ENCODE results near the gene CCDC81. TPM values are rescaled to one million over a fixed set of nuclear protein-coding genes. Genes with fewer than 3 reads are reported as not detected.

Gene CCDC81
- total RNA-seq (0.26 and 0.66 TPM in 2 replicates), polyA plus RNA-seq (0.76 and 7.0 TPM in 2 replicates), polyA minus RNA-seq (ENCODE audit: low replicate concordance) (not detected in 2 replicates)
- 0.51 and 4.0 TPM in 2 replicates for polyA plus RNA-seq (2012)

DNA sequence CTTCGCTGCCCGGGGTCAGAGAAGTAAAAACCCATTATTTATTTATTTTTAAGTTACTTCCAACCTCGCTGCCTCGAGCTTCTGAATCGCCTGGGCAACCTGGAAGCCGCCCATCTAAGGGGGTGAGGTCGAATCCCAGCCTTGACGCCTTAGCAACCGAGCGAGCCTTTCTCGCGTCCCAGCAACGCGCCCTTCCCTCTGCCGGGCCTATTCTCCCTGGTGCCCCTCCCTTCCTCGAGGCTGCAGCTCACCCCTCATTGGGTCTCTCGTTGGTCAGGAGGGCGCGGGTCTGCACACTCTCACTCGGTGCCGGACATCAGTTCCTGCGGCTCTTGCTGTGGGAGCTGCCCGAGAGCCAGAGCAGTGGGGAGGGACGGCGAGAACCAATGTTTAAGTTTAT, at the start of gene CCDC81:
CCDC81 (plus strand) TSS at position 302 of the 400 bp plus-strand sequence. CDS start 277 bp downstream, outside the sequence.
- Histone ChIP-seq H3K36me3 (ENCODE audit: control insufficient read depth, insufficient read depth, low read length) (no peaks in the 10 kb centered on the region), H3K9ac (ENCODE audit: insufficient read depth, low read length) (no peak within 1 kb of the TSS), H3K4me3 (replicated peaks in 1 of 4; ENCODE audit: control extremely low read depth in 1 of 4, insufficient read depth in 1 of 4, low read depth in 3 of 4, low read length in 4 of 4) (peak within 1 kb of the TSS in 2 of 4 experiments; percentile 24 to 38), H3K4me1 (ENCODE audit: control insufficient read depth, extremely low read depth, insufficient read depth, low read length) (no peaks in the 10 kb centered on the region), H3K4me2 (ENCODE audit: extremely low read depth, insufficient read depth, low read length) (peak within 1 kb of the TSS; percentile 36), H4K20me1 (ENCODE audit: control insufficient read depth, extremely low read depth, insufficient read depth, low read length) (no peaks in the 10 kb centered on the region), H2AFZ (ENCODE audit: low read length) (peak within 1 kb of the TSS; percentile 48), H3K79me2 (ENCODE audit: control insufficient read depth, insufficient read depth, low read length) (no peaks in the 10 kb centered on the region), H3K27me3 (ENCODE audit: control insufficient read depth, insufficient read depth, low read length) (no peaks in the 10 kb centered on the region), H3K9me3 (ENCODE audit: control insufficient read depth, insufficient read depth, low read depth, low read length) (no peaks in the 10 kb centered on the region), H3K27ac (ENCODE audit: insufficient read depth, low read length) (no peak within 1 kb of the TSS)
- peak; percentile 12 to 47 for DNase-seq (ENCODE audit: low read depth in 2 of 2)
- no peak for TF ChIP-seq CTCF (conservative IDR thresholded peaks at IDR 0.05 in 1 of 2, IDR thresholded peaks at IDR 0.05 in 1 of 2; ENCODE audit: low read depth in 1 of 2, low read length in 2 of 2)
- no peak for TF ChIP-seq EZH2 (IDR thresholded peaks at IDR 0.05; ENCODE audit: low read length, missing control alignments)

GRCh38 chr11:86335131-86335767, 39.4 kb upstream of the CCDC81 start:
- H3K27me3 ChIP-seq (ENCODE audit: control insufficient read depth, insufficient read depth, low read length) = no peaks in the 10 kb centered on the region
- H3K4me3 ChIP-seq (replicated peaks in 1 of 4; ENCODE audit: control extremely low read depth in 1 of 4, insufficient read depth in 1 of 4, low read depth in 3 of 4, low read length in 4 of 4) = no peak overlapping the region
- H3K79me2 ChIP-seq (ENCODE audit: control insufficient read depth, insufficient read depth, low read length) = no peaks in the 10 kb centered on the region
- no peaks in the 10 kb centered on the region for H4K20me1 ChIP-seq (ENCODE audit: control insufficient read depth, extremely low read depth, insufficient read depth, low read length)
- TF ChIP-seq CTCF (conservative IDR thresholded peaks at IDR 0.05 in 1 of 2, IDR thresholded peaks at IDR 0.05 in 1 of 2; ENCODE audit: low read depth in 1 of 2, low read length in 2 of 2) = no peak
- no peak for TF ChIP-seq EZH2 (IDR thresholded peaks at IDR 0.05; ENCODE audit: low read length, missing control alignments)
- no peaks in the 10 kb centered on the region for H3K4me1 ChIP-seq (ENCODE audit: control insufficient read depth, extremely low read depth, insufficient read depth, low read length)
- H3K36me3 ChIP-seq (ENCODE audit: control insufficient read depth, insufficient read depth, low read length) = no peaks in the 10 kb centered on the region
- no peak overlapping the region for H3K9ac ChIP-seq (ENCODE audit: insufficient read depth, low read length)
- DNase-seq (ENCODE audit: low read depth in 2 of 2) = no peak
- H3K9me3 ChIP-seq (ENCODE audit: control insufficient read depth, insufficient read depth, low read depth, low read length) = no peaks in the 10 kb centered on the region
- no peak overlapping the region for H3K27ac ChIP-seq (ENCODE audit: insufficient read depth, low read length)
- H3K4me2 ChIP-seq (ENCODE audit: extremely low read depth, insufficient read depth, low read length) = no peak overlapping the region
- H2AFZ ChIP-seq (ENCODE audit: low read length) = no peak overlapping the region

DNA sequence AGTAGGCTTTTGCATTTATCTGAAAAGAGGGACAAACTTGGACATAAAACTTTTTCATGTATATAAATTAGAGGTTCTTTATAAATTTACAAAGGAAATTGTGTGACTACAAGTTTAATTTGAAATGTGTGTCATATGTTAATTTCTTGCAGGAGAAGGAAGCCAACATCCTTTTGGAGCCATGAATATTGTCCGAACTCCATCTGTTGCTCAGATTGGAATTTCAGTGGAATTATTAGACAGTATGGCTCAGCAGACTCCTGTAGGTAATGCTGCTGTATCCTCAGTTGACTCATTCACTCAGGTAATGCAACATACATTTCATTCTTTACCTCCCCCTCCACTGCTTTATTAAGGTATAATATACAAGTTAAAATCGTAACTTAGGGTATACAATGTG, 37.5 kb upstream of the CCDC81 start:
- no peaks in the 10 kb centered on the region for H3K27me3 ChIP-seq (ENCODE audit: control insufficient read depth, insufficient read depth, low read length)
- H3K27ac ChIP-seq (ENCODE audit: insufficient read depth, low read length) = no peak overlapping the region
- no peak for DNase-seq (ENCODE audit: low read depth in 2 of 2)
- no peaks in the 10 kb centered on the region for H3K9me3 ChIP-seq (ENCODE audit: control insufficient read depth, insufficient read depth, low read depth, low read length)
- TF ChIP-seq EZH2 (IDR thresholded peaks at IDR 0.05; ENCODE audit: low read length, missing control alignments) (no peak), CTCF (conservative IDR thresholded peaks at IDR 0.05 in 1 of 2, IDR thresholded peaks at IDR 0.05 in 1 of 2; ENCODE audit: low read depth in 1 of 2, low read length in 2 of 2) (no peak)
- H3K4me3 ChIP-seq (replicated peaks in 1 of 4; ENCODE audit: control extremely low read depth in 1 of 4, insufficient read depth in 1 of 4, low read depth in 3 of 4, low read length in 4 of 4) = no peak overlapping the region
- no peak overlapping the region for H3K9ac ChIP-seq (ENCODE audit: insufficient read depth, low read length)
- no peaks in the 10 kb centered on the region for H4K20me1 ChIP-seq (ENCODE audit: control insufficient read depth, extremely low read depth, insufficient read depth, low read length)
- no peak overlapping the region for H3K4me2 ChIP-seq (ENCODE audit: extremely low read depth, insufficient read depth, low read length)
- H3K4me1 ChIP-seq (ENCODE audit: control insufficient read depth, extremely low read depth, insufficient read depth, low read length) = no peaks in the 10 kb centered on the region
- H2AFZ ChIP-seq (ENCODE audit: low read length) = no peak overlapping the region
- no peaks in the 10 kb centered on the region for H3K36me3 ChIP-seq (ENCODE audit: control insufficient read depth, insufficient read depth, low read length)
- no peaks in the 10 kb centered on the region for H3K79me2 ChIP-seq (ENCODE audit: control insufficient read depth, insufficient read depth, low read length)
